ENCODE results near the gene TBC1D10B.
"Not testable (repeated sequence)": the region's sequence is repeated elsewhere in the genome, so short reads cannot be mapped to it uniquely, and the experiment has no call there.

The TBC1D10B gene

DNA sequence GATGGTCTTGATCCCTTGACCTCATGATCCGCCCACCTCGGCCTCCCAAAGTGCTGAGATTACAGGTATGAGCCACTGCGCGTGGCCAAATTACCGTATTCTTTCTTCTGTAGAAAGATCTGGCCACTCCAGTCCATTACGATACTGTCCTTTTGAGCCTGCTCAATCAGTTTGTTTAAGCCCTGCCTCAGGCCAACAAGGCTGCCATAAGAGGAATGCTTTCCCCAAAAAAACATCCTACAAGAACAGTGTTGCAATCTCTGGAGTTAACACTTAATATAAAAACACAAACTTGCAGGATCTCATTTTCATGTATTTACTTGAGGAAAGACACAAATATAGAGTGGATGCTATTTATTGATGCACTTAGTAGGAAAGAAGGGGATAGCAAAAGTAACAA lies 46.1 kb downstream of the TBC1D10B start:
- not testable (repeated sequence) for DNase-seq

DNA sequence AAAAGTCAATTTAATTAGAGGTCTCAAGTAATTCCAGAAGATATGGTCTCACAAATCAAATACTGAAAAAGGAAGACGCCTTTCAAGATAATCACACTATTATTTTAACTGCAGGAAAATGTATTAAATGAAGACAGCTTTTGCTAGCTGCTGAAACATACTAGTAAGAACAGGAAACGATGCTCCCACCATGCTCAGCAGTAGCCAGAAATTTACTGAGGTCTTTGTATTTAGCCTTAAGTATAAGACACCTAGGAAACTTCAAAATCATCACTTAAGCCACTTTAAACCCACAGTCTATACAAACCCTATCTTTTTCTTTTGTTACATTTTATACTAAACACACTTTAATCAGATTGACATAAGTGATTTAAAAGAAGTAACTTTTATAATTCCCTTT lies 51.6 kb downstream of the TBC1D10B start:
- DNase-seq: not testable (repeated sequence)

DNA sequence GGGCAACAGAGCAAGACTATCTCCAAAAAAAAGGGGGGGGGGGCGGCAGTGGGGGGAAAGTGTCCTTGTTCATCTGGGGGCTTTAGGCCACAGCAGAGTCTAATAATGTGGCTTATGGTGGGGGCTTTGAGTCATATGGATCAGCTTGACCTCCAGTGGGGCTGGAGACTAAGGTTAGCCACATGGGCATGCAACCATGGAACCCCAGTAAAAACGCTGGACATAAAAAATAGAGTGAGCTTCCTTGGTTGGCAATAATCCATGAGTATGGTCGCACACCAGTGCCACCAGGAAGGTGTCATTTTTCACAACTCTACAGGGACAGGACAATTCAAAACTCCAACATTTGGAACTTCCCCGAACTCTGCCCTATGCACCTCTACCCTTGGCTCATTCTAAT lies 59.4 kb downstream of the TBC1D10B start:
- not testable (repeated sequence) for DNase-seq

DNA sequence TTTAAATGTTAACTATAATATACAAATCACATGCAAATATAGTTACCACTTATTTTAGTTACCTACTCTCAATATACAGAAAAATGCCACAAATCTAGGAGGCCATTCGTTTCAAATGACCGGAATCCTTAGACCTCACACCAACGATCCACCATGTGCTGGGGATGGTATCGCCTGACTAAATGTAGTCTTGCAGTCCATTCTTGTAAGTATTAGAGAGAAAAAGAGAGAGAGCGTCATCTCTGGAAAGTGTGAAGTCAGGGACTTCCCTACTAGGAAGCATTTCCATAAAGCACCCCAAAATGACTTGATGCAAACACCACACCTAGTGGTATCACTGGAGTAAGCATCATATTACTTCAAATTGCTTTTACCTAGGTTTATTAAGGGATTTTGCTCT lies 61.0 kb downstream of the TBC1D10B start:
- DNase-seq: not testable (repeated sequence)
